DMS114 treated with DMSO at 0.1 percent for 48 hours (cell line): ENCODE data around the gene BACH2.
"Not testable (repeated sequence)": the region's sequence is repeated elsewhere in the genome, so short reads cannot be mapped to it uniquely, and the experiment has no call there.

ENCODE experiments used
- DNase-seq: peaks from one replicate; lab custom pipeline; 2025; ENCODE audit not compliant: unreplicated experiment; lab: John Stamatoyannopoulos, UW

Gene BACH2

DNA sequence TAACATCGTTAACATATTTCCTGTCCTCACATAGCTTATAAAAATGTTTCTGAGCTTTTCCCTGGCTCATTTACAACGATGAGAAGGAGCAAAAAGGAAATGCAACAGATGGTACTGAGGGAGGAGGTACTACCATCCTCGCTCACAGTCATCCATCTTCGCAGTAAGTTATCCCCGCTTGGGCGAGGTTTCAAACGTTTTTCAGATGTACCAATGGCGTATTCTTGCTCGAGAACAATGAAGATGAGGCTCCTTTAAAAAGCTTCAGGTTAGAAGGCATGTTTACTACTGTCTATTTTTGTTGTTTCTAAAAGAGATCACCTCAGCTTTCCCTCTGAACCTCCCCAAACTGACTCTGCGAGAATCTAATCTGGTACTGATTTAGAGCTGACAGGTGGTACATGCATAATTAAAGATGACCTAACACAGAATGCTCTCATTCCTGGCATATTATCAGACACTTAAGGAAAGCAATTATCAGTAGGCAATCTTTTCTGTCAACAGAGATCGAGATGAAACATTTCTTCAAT is 223.6 kb downstream of the BACH2 start:
- no peak for DNase-seq

- DNase-seq = no peak
These were observed 224.1 kb downstream of the BACH2 start for GRCh38 chr6:90072501-90072900.

DNA sequence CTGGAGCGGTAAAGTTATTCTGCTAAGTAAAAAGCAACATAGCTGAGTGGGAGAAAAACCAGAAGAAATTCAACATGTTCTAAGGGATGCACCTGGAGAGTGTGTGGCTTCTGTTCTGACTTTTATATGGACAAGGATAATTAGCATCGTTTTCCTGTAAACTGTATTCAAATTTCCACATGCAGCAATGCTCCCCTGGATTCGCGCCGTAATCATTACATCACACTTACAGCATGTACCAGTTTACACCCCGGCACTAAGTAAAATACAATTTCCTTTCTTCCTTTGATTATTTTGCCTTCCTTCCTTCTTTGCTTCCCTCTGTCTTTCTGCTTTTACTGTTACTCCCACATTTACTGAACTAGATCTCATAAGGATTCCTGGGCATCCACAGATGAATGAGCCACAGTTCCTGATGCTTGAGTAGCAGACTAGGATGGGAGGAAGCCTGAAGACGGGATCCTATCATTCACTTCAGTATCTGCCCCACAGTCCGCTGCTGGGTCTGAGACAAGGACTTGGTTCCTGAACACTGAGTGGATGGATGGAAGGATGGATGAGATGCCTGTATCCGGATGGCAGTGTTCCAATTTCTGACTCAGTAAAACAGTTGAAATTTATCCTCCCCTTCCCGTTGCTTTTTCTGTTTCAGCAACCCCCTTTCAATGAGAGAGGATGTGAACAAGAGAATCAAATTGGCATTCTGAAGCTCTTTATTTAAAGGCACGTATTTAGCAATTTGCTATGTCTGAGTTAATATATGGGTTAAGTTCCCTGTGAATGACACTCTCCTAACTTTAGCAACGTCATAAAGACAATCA is 227.7 kb downstream of the BACH2 start:
- DNase-seq = no peak

- no peak for DNase-seq
These were observed 228.4 kb downstream of the BACH2 start for GRCh38 chr6:90068264-90068663.

DNA sequence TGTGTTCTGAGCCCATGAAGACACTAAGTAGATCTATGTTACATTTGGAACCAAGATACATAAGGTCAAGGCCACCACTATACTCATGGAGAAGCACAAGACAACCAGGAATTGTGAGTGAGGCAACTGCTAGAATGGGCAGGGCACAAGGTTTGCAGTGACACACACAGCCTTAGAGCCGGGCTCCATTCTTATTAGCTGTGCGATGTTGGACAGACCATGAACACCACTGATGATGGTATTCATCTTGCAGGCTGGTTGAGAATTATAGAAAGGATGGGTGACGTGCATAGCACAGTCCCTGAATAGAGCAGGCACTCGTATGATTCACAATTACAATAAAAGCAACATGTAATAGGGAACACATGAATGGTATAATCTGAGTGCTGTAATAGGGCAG is 229.9 kb downstream of the BACH2 start:
- DNase-seq = no peak

DNA sequence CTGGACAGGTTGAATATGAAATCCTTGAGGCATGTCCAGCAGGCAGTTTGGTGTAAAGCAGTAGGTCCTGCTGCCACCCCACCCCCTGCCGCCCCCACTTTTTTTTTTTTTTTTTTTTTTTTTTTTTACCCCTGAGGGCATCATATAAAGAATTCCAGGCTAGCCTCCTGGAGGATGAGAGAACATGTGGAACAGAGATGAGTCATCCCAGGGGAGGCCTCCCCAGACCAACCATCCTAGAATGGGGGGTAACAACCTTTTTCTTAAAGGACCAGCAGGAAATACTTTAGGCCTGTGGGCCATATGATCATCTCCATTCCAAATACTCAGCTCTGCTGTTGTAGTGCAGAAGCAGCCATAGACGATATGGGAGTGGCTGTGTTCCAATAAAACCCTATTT is 231.5 kb downstream of the BACH2 start:
- DNase-seq = no peak

GRCh38 chr6:90062667-90063066 is 234.0 kb downstream of the BACH2 start:
- DNase-seq = no peak

- DNase-seq = no peak
These were observed 234.6 kb downstream of the BACH2 start for GRCh38 chr6:90062051-90062450.

- not testable (repeated sequence) for DNase-seq
These were observed 237.5 kb downstream of the BACH2 start for GRCh38 chr6:90059178-90059577.

DNA sequence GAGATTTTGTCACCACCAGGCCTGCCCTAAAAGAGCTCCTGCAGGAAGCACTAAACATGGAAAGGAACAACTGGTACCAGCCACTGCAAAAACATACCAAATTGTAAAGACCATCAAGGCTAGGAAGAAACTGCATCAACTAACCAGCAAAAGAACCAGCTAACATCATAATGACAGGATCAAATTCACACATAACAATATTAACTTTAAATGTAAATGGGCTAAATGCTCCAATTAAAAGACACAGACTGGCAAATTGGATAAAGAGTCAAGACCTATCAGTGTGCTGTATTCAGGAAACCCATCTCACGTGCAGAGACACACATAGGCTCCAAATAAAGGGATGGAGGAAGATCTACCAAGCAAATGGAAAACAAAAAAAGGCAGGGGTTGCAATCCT is 240.7 kb downstream of the BACH2 start:
- not testable (repeated sequence) for DNase-seq

- not testable (repeated sequence) for DNase-seq
These were observed 242.4 kb downstream of the BACH2 start for GRCh38 chr6:90054193-90054592.

GRCh38 chr6:90053614-90054013 is 243.0 kb downstream of the BACH2 start:
- DNase-seq = no peak

- no peak for DNase-seq
These were observed 247.3 kb downstream of the BACH2 start for GRCh38 chr6:90049295-90049694.

DNA sequence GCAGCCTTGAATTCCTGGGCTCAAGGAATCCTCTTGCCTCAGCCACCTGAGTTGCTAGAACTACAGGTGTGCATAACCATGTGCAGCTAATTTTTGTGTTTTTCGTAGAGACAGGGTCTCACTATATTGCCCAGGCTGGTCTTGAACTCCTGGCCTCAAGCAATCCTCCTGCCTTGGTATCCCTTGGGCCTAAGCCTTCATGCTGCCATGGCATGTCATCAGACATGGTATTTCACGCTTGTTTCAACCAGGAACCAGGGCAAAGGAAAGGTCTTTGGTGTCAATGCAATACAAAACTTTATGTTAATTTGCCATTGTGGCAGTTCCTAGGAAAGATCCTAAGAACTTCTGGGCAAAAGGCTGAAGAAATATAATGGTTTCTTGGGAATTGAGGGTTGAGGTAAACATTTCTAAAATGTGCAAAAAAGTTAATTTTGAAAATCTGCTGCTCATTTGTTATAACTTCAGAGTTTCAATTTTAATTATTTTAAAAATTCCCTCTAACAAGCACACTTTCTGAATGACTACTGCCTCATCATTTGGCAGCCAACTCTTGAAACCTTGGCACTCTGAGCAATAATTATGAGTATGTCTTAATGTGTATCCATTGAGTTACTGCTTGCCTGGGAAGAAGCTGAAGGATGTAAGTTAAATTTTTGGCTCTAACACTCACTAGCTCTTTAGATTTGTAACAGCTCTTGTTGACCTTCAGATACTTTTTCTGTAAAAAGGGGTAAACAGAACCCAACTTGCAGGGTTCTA is 248.3 kb downstream of the BACH2 start:
- DNase-seq = no peak

GRCh38 chr6:90045535-90045934 is 251.1 kb downstream of the BACH2 start:
- DNase-seq = no peak

GRCh38 chr6:90044833-90045381 is 251.7 kb downstream of the BACH2 start:
- DNase-seq = no peak

DNA sequence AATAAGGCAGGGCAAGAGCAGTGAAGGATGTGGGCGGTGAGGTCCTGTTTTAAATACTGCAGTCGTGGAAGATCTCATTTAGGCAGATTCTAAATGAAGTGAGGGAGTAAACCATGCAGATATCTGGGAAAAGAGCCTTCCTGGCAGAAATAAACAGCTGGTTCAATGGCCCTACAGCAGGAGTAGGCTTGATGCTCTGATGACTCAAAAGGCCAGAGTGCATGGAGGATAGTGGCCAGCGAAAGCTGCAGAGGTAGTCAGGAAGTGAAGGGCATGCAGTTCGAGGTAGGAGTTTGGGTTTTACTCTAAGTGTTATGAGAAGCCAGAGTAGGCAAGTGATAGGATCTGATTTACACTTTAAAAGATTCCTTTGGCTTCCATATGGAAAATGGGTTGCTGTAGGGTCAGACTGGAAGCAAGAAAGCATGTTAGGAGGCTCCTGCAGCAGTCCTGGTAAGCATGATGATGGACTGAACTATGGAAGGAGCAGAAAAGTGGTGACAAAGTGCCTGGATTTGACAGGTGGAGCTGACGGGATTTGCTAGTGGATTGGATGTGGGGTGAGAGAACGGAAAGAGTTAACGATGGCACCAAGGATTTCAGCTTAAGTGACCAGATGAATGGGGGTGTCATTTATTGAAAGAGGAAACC is 252.3 kb downstream of the BACH2 start:
- DNase-seq = no peak

- DNase-seq = no peak
These were observed 255.7 kb downstream of the BACH2 start for GRCh38 chr6:90040931-90041330.

DNA sequence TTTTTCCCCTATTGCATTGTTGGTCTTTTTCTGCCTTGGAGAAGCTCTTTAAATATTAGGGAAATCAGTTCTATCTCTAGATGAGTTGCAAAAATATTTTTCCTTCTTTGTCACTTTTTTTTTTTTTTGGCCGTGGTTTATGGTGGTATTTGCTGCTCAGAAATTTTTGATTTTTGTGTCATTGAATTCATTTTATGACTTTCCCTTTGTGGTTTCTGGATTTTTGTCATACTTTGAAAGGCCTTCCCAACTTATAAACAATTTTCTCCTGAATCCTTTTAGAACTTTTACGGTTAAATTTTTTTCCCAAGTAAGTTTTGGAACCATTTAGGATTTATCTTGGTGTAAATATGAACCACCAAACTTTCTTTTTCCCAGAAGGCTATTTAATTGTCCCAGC is 256.7 kb downstream of the BACH2 start:
- no peak for DNase-seq

DNA sequence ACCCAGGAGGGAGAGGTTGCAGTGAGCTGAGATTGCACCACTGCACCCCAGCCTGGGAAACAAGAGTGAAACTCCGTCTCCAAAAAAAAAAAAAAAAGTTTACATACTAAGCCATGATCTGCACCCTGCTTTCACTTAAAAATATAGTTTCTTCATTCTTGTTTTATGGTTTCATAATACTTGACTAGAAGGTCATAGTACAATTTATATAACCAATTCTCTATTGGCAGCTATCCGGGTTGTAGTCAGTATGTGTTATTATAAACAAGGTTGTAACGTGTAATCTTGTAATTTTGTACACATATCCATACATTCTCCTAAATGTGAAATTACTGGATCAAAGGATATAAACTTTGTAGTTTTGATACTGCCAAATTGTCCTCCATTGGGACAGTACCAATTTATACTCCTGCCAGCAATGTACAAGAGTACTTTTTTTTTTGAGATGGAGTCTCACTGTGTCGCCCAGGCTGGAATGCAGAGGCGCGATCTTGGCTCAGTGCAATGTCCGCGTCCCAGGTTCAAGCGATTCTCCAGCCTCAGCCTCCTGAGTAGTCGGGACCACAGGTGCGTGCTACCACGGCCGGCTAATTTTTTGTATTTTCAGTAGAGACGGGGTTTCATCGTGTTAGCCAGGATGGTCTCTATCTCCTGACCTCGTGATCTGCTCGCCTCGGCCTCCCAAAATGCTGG is 257.5 kb downstream of the BACH2 start:
- DNase-seq = no peak

GRCh38 chr6:90036963-90037362 is 259.7 kb downstream of the BACH2 start:
- DNase-seq = no peak
